ENCODE data around the gene NIP7. TPM values are rescaled to one million over a fixed set of nuclear protein-coding genes. Genes with fewer than 3 reads are reported as not detected.

The NIP7 gene
- total RNA-seq, 1 experiment from 2014 or later: 62.8 TPM

DNA sequence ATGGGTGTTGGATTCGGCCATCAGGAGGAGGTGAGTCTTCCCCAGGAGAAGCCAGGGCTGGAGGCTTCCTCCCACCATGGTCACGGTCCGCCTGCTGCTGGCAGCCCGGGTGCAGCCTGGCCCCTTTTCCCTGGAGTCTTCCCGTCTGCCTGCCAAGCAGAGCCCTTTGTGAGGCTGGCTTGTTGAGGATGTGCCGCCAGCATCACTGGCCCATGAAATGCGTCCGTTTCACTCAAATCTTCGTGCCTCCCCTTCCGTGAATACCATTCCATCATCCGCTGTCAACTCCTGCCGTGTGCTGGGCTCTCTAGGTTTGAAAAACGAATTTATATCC, 18.9 kb upstream of the NIP7 start:
- BruUV-seq (replicated peaks): no TSS peak
- no peak for DNase-seq (ENCODE audit: low read depth, low spot score)
- Histone ChIP-seq H3K4me1 (ENCODE audit: control insufficient read depth in 1 of 2, insufficient read depth in 2 of 2, low read length in 2 of 2) (no peaks in the 10 kb centered on the region), H3K9me2 (ENCODE audit: insufficient read depth) (no peaks in the 10 kb centered on the region), H3K4me3 (replicated peaks in 1 of 2; ENCODE audit: low read depth in 1 of 2, low read length in 2 of 2) (no peak overlapping the region), H3K27me3 (ENCODE audit: insufficient read depth, low read length) (no peaks in the 10 kb centered on the region), H3K9me3 (ENCODE audit: control insufficient read depth in 1 of 2, insufficient read depth in 1 of 2, low read depth in 1 of 2, low read length in 2 of 2) (no peaks in the 10 kb centered on the region), H4K20me1 (ENCODE audit: insufficient read depth) (no peaks in the 10 kb centered on the region), H3K27ac (ENCODE audit: low read depth, low read length) (no peak overlapping the region), H3K79me2 (ENCODE audit: insufficient read depth, low read length) (peaks cover 70% of the 10 kb centered on the region), H3K9ac (ENCODE audit: low read length) (no peak overlapping the region), H3K4me2 (ENCODE audit: low read length) (no peak overlapping the region), H2AFZ (ENCODE audit: low read depth, low read length, poor library complexity, severe bottlenecking) (no peak overlapping the region), H3K36me3 (ENCODE audit: control insufficient read depth in 1 of 2, insufficient read depth in 2 of 2, low read length in 2 of 2) (peaks cover 48 to 69% of the 10 kb centered on the region in 2 experiments)
- ChIA-PET CTCF (no interaction called here), RAD21 (ENCODE audit: low non-redundant PET in 1 of 2, low total read pairs in 2 of 2, uncharacterized antibody in 2 of 2, unreplicated experiment in 2 of 2) (no interaction called here), POLR2A (no interaction called here)
- intact Hi-C loops (cut with micrococcal nuclease): no loop called here
- TF ChIP-seq, protein P1, sequence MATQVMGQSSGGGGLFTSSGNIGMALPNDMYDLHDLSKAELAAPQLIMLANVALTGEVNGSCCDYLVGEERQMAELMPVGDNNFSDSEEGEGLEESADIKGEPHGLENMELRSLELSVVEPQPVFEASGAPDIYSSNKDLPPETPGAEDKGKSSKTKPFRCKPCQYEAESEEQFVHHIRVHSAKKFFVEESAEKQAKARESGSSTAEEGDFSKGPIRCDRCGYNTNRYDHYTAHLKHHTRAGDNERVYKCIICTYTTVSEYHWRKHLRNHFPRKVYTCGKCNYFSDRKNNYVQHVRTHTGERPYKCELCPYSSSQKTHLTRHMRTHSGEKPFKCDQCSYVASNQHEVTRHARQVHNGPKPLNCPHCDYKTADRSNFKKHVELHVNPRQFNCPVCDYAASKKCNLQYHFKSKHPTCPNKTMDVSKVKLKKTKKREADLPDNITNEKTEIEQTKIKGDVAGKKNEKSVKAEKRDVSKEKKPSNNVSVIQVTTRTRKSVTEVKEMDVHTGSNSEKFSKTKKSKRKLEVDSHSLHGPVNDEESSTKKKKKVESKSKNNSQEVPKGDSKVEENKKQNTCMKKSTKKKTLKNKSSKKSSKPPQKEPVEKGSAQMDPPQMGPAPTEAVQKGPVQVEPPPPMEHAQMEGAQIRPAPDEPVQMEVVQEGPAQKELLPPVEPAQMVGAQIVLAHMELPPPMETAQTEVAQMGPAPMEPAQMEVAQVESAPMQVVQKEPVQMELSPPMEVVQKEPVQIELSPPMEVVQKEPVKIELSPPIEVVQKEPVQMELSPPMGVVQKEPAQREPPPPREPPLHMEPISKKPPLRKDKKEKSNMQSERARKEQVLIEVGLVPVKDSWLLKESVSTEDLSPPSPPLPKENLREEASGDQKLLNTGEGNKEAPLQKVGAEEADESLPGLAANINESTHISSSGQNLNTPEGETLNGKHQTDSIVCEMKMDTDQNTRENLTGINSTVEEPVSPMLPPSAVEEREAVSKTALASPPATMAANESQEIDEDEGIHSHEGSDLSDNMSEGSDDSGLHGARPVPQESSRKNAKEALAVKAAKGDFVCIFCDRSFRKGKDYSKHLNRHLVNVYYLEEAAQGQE (IDR thresholded peaks at IDR 0.05; ENCODE audit: low read depth): no peak
- TF ChIP-seq SP1 (IDR thresholded peaks at IDR 0.05; ENCODE audit: low read depth) (no peak), ELF1 (IDR thresholded peaks at IDR 0.05; ENCODE audit: borderline replicate concordance, low read depth) (no peak), EGR1 (IDR thresholded peaks at IDR 0.05; ENCODE audit: low read depth) (no peak), TCF7L2 (IDR thresholded peaks at IDR 0.05; ENCODE audit: borderline replicate concordance, extremely low read depth, insufficient read depth, insufficient read length) (no peak), FOSL1 (IDR thresholded peaks at IDR 0.05; ENCODE audit: low read depth) (no peak), POLR2AphosphoS5 (IDR thresholded peaks at IDR 0.05; ENCODE audit: low read depth, low read length) (no peak), EZH2phosphoT487 (IDR thresholded peaks at IDR 0.05; ENCODE audit: borderline replicate concordance) (no peak), EZH2 (IDR thresholded peaks at IDR 0.05) (no peak), JUND (IDR thresholded peaks at IDR 0.05) (no peak), ZFX (IDR thresholded peaks at IDR 0.05) (no peak), POLR2A (IDR thresholded peaks at IDR 0.05; ENCODE audit: borderline replicate concordance, extremely low read depth, insufficient read depth, insufficient read length) (no peak)
- TF ChIP-seq, protein P2, sequence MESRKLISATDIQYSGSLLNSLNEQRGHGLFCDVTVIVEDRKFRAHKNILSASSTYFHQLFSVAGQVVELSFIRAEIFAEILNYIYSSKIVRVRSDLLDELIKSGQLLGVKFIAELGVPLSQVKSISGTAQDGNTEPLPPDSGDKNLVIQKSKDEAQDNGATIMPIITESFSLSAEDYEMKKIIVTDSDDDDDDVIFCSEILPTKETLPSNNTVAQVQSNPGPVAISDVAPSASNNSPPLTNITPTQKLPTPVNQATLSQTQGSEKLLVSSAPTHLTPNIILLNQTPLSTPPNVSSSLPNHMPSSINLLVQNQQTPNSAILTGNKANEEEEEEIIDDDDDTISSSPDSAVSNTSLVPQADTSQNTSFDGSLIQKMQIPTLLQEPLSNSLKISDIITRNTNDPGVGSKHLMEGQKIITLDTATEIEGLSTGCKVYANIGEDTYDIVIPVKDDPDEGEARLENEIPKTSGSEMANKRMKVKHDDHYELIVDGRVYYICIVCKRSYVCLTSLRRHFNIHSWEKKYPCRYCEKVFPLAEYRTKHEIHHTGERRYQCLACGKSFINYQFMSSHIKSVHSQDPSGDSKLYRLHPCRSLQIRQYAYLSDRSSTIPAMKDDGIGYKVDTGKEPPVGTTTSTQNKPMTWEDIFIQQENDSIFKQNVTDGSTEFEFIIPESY (IDR thresholded peaks at IDR 0.05; ENCODE audit: extremely low read depth, insufficient replicate concordance, low read length): no peak
- TF ChIP-seq, protein P3, sequence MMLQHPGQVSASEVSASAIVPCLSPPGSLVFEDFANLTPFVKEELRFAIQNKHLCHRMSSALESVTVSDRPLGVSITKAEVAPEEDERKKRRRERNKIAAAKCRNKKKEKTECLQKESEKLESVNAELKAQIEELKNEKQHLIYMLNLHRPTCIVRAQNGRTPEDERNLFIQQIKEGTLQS (IDR thresholded peaks at IDR 0.05): no peak
- TF ChIP-seq, protein P4, sequence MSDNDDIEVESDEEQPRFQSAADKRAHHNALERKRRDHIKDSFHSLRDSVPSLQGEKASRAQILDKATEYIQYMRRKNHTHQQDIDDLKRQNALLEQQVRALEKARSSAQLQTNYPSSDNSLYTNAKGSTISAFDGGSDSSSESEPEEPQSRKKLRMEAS (IDR thresholded peaks at IDR 0.05): no peak
- ATAC-seq: no peak

Measured in HCT116 (cell line).